HG03571 (cell line): ENCODE data around the gene NRXN3.
A peak's percentile ranks its signal among the peaks of the same experiment; 100 is the strongest.

Experiments
- ATAC-seq: cut with Tn5 transposase; IDR thresholded peaks from one replicate; pipeline ENCODE4 v1.9.1; 2021; ENCODE audit not compliant: unreplicated experiment

Gene NRXN3

GRCh38 chr14:78240567-78240966 lies 70.4 kb downstream of the NRXN3 start:
- ATAC-seq = no peak

DNA sequence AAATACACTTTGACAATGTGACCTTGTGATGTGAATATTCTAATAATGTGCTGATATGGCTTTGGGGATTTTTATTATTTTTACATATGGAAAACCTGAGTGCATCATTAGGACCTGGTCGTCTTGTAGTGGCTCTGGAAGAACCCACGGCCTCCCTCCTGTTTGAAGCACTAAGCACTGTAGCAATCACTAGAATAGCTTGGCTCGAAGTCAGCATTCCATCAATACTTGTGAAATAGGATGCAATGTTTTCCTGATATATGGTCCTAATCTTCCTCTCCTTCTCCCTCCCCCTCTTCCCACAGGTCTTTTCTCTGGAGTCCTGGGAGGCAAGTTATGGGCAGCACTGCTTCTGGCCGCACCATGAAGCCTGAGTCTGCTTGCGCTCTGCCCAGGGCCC lies 71.9 kb downstream of the NRXN3 start:
- no peak for ATAC-seq

- ATAC-seq = no peak
Measured at GRCh38 chr14:78243187-78243586, 73.0 kb downstream of the NRXN3 start.

DNA sequence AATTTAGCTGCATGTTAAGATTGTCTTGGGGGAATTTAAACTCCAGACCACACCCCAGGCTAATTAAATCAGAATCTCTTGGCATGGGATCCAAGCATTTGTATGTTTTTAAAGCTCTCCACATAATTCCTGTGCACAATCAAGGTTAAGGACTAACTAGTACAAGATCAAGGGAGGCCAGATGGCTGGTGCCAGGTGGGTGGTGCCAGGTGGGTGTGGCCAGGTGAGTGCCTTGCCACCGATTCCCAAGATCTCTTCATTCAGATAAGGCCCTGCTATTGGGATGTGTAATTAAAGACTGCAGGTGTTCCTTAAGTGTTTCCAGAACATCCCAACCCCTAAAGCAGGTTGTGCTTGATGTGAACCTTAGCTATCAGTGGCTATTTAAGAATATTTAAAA lies 75.1 kb downstream of the NRXN3 start:
- ATAC-seq = no peak

DNA sequence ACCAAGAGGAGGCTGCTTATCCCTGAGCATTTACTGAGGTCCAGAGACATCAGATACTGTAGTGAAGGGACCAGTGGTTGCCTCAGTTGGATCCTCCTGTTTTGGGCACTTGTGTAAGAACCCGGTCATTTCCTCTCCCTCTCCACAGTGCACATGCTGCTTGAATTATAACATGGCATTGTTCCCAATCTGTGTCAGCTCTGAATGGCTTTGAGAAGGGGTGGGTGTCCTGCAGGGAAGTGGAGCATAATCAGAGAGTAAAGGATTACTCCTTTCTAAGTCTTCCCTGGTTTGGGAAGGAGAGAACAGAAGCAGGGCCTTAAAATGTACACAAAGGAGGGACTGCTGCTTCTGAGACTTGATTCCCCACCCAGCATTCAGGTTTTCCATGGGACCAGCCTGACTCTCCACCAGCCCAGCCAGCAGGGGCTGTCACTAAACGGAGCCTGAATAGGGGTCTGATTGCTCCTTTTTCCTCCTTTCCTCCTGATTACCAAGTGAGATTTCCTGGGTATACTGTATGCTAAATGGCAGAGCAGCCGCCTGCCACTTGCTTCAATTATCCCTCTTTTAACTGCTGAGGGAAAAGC lies 78.4 kb downstream of the NRXN3 start:
- ATAC-seq = no peak

DNA sequence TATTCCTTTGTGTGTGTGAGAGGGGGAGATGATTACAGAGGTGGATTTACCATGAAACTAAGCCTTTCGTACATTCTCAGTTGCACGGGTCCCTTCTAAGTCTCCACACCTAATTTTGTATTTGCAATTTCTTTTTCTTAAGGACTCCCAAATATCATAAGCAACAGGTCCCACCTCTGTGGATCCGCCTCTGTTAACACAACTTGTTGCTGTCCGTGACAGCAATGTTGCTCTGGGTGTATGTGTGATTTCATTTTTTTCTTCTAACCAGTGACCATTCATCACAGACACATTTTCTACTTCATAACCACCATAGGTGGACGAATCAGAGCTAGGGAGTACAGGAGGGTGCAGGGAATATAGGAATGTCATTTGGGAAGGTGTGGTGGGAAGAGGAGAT lies 81.1 kb downstream of the NRXN3 start:
- ATAC-seq = no peak

- ATAC-seq = no peak
Measured at GRCh38 chr14:78253986-78254385, 83.8 kb downstream of the NRXN3 start.

- ATAC-seq = no peak
Measured at GRCh38 chr14:78254911-78255461, 84.8 kb downstream of the NRXN3 start.

DNA sequence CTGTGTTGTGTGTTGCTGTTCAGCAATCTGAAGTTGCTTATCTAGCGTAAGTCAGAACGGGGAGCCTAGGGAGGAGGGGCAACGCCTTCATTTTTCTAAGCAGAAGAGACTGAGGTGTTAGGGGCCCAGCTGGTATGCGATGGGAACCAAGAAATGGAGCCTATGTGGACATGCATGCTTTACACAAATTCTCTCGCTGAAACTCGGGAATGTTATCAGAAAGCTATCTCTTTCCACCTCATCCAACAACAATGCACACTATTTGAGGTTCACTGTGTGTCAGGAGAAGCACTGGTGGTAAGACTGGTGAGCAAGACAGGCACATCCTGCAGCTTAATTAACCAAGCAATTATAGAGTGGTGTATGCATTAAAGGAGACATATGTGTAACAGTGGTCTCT lies 89.7 kb downstream of the NRXN3 start:
- ATAC-seq = no peak

DNA sequence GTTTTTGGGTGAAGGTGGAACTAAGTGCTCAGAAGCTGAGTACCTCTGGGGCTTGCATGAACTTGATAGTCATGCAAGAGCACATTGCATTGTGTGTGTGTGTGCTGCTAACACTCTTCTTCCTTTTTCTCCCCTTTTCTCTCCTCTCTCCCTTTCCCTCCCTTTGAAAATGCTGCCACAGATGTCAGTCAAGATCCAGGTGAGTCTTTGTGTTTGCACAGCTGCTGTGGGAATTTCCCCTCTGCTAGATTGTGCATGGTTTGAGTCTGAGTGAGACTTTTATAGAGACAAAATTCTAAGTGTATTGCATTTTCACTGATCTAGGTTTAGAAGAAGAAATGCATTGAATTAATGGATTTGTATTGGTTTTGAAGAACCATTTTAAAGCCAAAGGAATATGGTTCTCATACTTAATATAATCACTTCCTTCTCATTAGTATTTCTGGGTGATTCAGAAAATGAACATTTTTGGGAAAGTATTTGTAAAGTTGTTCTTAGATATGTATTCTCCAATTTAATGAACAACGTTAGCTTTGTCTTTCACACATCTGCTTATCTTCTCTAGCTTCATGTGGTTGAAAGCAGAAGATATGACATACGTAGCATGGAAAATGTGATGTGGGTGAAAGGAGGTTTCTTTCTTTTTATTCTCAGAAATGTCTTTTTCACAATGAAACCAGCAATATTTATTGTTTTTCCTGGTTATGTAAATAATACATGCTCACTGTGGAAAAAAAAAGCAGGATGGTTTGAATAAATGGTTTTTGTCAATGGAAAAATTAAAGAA lies 108.5 kb downstream of the NRXN3 start:
- no peak for ATAC-seq

DNA sequence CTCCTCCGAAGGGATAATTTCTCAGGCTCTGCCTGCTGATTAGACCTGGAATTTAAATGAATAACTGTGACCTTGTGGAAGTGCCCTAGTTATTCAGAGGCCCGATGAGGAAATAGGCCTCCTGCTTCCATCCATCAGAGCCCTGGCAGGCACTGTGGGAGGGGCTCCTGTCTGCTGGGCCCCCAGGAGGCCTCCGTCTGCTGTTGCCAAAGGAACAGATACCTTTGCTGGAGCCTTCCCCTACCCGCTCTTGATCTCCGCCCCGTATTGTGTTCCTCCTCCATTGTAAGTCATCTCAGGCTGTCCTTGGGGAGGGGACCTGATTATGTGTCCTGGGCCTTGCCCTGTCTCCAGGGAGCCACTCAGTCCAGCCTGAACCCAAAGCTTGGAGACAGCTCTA lies 112.3 kb downstream of the NRXN3 start:
- no peak for ATAC-seq

GRCh38 chr14:78286210-78286609 lies 116.0 kb downstream of the NRXN3 start:
- no peak for ATAC-seq

DNA sequence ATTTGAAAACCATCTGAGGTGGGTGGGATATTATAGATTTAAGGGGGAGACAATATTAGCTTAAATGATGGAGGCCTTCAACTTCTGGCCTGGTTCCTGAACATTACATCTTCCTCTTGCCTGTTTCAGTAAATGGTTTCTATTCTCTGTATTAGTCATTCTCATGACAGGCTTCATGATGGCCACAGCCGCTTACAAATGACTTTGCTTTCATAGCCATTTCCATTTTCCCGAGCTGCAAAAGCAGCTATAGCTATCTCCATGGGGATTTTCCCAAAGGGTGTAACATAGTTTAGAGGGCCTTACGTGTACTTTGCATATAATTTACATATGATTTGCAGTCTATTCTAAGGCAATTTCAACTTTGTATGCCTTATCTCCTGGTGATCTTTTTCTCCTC lies 121.8 kb downstream of the NRXN3 start:
- peak; percentile 55 for ATAC-seq

DNA sequence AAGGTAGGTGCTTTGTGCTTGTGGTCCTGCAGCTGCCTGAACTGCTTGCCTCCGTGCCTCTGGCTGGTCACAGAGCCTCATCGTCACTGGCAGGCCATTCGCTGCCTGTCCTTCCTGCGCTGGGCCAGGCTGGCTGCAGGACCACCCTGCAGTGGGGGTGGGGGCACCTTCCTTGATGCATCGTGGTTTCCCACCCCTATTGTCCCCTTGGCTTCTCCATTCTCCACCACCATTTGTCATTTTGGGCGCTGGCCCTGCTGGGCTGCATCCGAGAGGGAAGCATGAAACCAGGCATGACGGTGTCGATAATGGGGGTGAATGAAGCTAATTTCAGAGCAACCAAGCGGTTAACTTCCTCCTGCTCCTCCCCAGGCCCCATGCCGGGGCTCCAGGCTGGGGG lies 127.7 kb downstream of the NRXN3 start:
- no peak for ATAC-seq

GRCh38 chr14:78298298-78298697 lies 128.1 kb downstream of the NRXN3 start:
- no peak for ATAC-seq

- no peak for ATAC-seq
Measured at GRCh38 chr14:78302841-78303240, 132.7 kb downstream of the NRXN3 start.

DNA sequence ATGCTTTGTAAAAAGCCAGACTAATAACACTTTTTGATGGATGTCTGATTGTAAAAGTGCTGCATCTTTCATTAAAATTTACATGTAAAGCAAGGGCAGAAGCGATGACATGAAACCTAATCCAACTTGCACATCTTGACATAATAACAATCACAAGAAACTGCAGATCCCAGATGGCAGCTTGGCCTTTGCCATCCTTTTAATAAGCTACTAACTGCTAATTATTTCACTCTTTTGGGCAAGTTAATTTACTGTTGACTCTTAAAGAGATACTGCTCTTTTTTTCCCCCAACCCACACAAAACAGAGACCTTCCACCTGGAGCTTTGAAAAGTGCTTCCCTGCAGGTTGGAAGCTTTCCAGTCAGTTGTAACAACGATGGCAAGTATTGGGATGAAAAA lies 137.5 kb downstream of the NRXN3 start:
- no peak for ATAC-seq

GRCh38 chr14:78308079-78308478 lies 137.9 kb downstream of the NRXN3 start:
- ATAC-seq = no peak

GRCh38 chr14:78310272-78310671 lies 140.1 kb downstream of the NRXN3 start:
- no peak for ATAC-seq

DNA sequence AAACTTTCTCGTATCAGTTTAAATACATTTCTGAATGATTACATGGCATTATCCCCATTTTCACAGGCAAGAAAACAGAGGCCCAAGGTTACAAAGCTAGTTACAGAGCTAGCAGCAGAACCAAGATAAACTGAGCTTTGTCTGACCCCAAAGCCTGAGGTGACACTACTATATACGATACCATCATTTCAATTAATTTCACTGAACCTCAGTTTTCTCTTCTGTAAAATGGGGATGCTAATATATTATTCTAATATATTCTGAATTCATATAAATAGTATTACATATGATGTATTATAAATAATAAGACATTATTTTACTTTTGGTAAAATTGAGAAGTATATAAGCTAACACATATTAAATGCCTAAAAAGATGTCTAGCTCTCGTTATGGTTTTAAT lies 143.3 kb downstream of the NRXN3 start:
- no peak for ATAC-seq

DNA sequence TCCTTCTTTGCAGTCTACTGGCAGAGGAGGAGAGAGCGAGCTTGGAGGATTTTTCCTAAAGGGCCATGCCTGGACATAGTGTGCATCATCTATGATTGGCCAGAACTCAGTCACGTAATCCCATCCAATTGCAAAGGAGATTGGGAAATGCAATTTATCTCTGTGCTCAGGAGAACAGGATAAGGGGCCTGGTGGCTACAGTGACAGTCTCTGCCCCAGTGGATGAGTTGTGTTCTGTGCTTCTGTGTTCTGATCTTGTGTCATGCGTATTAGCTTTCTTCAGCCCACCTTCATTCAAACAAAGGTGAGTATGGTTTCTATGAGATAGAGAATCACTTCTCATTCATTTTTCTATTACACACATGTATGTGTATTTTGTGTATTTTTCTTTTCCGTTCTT lies 144.3 kb downstream of the NRXN3 start:
- no peak for ATAC-seq

DNA sequence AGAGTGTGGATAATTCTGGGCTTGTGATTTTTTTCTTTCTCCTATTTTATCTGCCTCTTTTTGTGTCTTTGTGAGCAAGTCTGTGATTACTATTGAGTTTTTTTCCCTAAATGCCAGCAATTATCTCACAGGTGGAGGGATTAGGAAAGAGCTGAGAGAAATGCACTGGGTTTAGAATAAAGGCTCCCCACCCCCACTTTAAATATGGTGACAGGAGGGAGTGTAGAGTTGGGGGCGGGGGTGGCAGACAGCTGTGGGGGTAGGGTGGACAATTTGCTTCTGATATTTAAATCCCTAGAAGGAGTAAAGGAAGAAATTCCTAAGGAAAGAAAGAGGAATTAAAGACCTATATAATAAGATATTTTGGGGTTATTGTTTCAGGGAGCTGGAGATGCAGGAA lies 145.9 kb downstream of the NRXN3 start:
- ATAC-seq = no peak

- no peak for ATAC-seq
Measured at GRCh38 chr14:78316786-78317185, 146.6 kb downstream of the NRXN3 start.
